NCI-H1694 treated with DMSO at 0.1 percent for 48 hours (cell line): ENCODE measurements around the gene ARHGAP22.

Source experiments
- DNase-seq: peaks from one replicate; lab custom pipeline; 2025; lab: John Stamatoyannopoulos, UW

The ARHGAP22 gene

DNA sequence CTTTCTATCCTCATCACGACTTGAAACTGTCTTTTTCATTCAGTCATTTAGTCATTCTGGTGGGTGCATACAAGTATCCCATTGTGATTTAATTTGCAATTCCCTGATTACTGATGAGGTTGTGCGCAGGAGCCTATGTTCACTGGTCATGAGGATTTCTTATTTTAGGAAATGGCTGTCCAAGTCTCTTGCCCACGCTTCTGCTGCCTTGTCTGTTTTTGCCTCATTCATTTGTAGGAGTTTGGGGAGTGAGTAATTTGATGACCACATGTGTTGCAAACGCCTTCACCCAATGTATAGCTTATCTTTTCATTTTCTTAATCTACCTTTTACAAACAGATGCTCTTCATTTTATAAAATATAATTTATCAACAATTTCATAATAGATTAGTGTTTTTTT, 127.3 kb downstream of the ARHGAP22 start:
- DNase-seq: no peak

- DNase-seq: no peak
Observed at GRCh38 chr10:48477141-48477540, 127.7 kb downstream of the ARHGAP22 start.

GRCh38 chr10:48476279-48476982, 128.4 kb downstream of the ARHGAP22 start:
- peak; percentile 16 for DNase-seq

DNA sequence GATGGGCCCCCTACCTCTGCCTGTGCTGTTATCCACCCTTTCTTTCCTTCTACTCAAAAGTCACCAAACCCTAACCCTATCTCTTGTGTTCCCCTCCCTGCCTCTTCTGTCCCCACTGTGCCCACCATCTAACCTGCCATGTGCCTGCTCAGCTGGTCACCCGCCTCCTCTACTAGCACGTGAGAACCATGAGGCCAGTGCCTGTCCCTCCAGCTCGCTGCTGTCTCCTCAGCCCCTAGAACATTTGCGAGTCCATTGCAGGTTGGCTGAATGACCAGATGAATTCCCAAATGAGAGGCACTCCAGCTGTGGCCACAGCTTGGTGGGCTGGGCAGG, 129.0 kb downstream of the ARHGAP22 start:
- DNase-seq: no peak

DNA sequence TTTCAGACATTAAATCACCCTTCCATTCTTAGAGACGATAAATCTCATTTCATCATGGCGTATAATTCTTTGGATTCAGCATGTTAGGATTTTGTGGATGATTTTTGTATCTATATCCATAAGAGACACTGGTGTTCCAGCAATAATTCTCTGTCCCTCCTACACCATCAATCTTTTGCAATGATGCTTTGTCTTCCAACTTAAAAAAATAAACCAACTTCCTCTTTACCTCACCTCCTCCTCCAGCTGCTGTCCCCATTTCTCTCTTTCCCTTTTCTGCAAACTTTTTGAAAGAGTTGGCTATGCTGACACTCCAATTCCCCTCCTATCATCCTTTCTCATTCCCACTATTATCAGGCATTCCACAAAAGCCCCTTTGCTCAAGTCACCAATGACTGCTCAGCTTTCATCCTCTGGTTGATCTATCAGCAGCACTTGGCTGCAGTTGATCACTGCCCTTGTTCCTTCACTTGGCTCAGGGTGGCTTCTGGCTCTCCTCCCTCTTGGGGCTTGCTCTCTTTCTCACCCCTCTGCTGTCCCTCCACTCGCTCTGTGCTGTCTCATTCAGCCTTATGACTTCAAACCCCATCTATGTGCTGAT, 130.0 kb downstream of the ARHGAP22 start:
- DNase-seq: no peak

GRCh38 chr10:48473704-48474103, 131.2 kb downstream of the ARHGAP22 start:
- no peak for DNase-seq

GRCh38 chr10:48472501-48473069, 132.3 kb downstream of the ARHGAP22 start:
- no peak for DNase-seq

GRCh38 chr10:48470893-48471805, 133.7 kb downstream of the ARHGAP22 start:
- DNase-seq: no peak

GRCh38 chr10:48470115-48470892, 134.6 kb downstream of the ARHGAP22 start:
- no peak for DNase-seq

GRCh38 chr10:48469516-48470020, 135.3 kb downstream of the ARHGAP22 start:
- DNase-seq: no peak

- no peak for DNase-seq
Observed at GRCh38 chr10:48468866-48469511, 135.9 kb downstream of the ARHGAP22 start.

- DNase-seq: no peak
Observed at GRCh38 chr10:48468130-48468790, 136.6 kb downstream of the ARHGAP22 start.

GRCh38 chr10:48467669-48468068, 137.2 kb downstream of the ARHGAP22 start:
- DNase-seq: no peak

GRCh38 chr10:48466611-48467240, 138.1 kb downstream of the ARHGAP22 start:
- DNase-seq: no peak

GRCh38 chr10:48465860-48466521, 138.9 kb downstream of the ARHGAP22 start:
- no peak for DNase-seq

GRCh38 chr10:48464871-48465736, 139.8 kb downstream of the ARHGAP22 start:
- no peak for DNase-seq

DNA sequence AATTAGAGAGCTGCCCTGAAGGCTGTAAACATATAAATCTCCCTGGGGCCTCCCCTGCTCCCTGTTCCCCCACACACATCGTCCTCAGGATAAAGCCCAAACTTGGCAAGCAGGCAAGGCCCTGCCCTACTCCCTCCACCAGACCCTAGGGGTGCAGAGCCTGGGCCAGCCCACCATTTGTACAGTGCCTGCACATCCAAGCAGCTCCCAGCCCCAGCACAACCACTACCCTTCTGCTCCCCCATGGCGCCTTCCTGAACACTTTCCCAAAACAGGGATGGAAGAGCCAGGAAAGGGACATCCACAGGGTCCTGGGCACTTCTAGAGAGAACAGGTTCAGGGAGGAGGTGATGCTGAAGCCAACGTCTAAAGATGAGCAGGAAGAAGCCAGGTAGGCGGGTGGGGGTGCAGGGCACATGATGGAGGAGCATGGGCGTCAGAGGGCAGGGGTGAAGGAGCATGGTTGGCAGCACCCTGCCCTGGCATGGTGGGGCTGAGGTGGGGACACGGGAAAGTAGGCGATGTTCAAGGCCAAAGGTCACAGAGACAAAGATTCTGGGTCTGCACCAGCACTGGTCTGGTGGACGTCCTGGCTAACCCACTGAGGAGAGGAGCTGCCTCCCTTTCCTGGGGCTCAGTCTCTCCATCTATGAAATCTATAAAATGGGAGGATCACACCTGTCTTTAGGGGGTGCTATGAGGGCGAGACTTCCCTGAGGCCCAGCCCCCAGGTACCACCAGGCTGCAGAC, 140.6 kb downstream of the ARHGAP22 start:
- no peak for DNase-seq
